ENCODE results near the gene NFATC2.

The NFATC2 gene

GRCh38 chr20:51438136-51438535 lies 104.4 kb downstream of the NFATC2 start:
- Histone ChIP-seq H3K9ac (ENCODE audit: low read length) (no peak overlapping the region), H2BK120ac (ENCODE audit: low read depth, low read length) (no peak overlapping the region), H2AK5ac (ENCODE audit: low read length) (no peak overlapping the region), H4K8ac (ENCODE audit: low read depth, low read length) (no peak overlapping the region), H3K4me3 (ENCODE audit: low read length) (no peak overlapping the region), H2BK15ac (replicated peaks; ENCODE audit: low read depth) (no peak overlapping the region), H3K79me1 (ENCODE audit: low read length) (no peaks in the 10 kb centered on the region), H3K79me2 (ENCODE audit: control insufficient read depth, insufficient read depth, low read length) (no peaks in the 10 kb centered on the region), H4K5ac (ENCODE audit: low read length) (no peak overlapping the region), H3K18ac (ENCODE audit: low read length) (no peak overlapping the region), H3K4ac (ENCODE audit: low read depth, low read length) (no peak overlapping the region), H3K56ac (ENCODE audit: low read length) (no peak overlapping the region), H3K23ac (ENCODE audit: low read length) (no peak overlapping the region), H2BK5ac (ENCODE audit: low read length) (no peak overlapping the region), H3K4me2 (ENCODE audit: low read length) (no peak overlapping the region), H3K27me3 (ENCODE audit: insufficient read depth, low read length, poor library complexity) (no peaks in the 10 kb centered on the region), H3K4me1 (ENCODE audit: control insufficient read depth, low read depth, low read length) (no peaks in the 10 kb centered on the region), H3K27ac (ENCODE audit: low read depth, low read length) (no peak overlapping the region), H3K36me3 (ENCODE audit: control insufficient read depth, insufficient read depth, low read length) (no peaks in the 10 kb centered on the region)
- no CpG with 5 or more reads among the region's 2 CpGs for WGBS (ENCODE audit: extremely low coverage, insufficient coverage, low lambda C conversion rate)
- DNase-seq = no peak

- no peak for DNase-seq
- Histone ChIP-seq H4K5ac (ENCODE audit: low read length) (no peak overlapping the region), H2BK120ac (ENCODE audit: low read depth, low read length) (no peak overlapping the region), H3K79me2 (ENCODE audit: control insufficient read depth, insufficient read depth, low read length) (no peaks in the 10 kb centered on the region), H3K18ac (ENCODE audit: low read length) (no peak overlapping the region), H2AK5ac (ENCODE audit: low read length) (no peak overlapping the region), H3K4me3 (ENCODE audit: low read length) (no peak overlapping the region), H4K8ac (ENCODE audit: low read depth, low read length) (no peak overlapping the region), H3K9ac (ENCODE audit: low read length) (no peak overlapping the region), H3K27ac (ENCODE audit: low read depth, low read length) (no peak overlapping the region), H2BK15ac (replicated peaks; ENCODE audit: low read depth) (no peak overlapping the region), H3K4me1 (ENCODE audit: control insufficient read depth, low read depth, low read length) (no peaks in the 10 kb centered on the region), H3K36me3 (ENCODE audit: control insufficient read depth, insufficient read depth, low read length) (no peaks in the 10 kb centered on the region), H3K23ac (ENCODE audit: low read length) (no peak overlapping the region), H3K56ac (ENCODE audit: low read length) (no peak overlapping the region), H2BK5ac (ENCODE audit: low read length) (no peak overlapping the region), H3K4ac (ENCODE audit: low read depth, low read length) (no peak overlapping the region), H3K4me2 (ENCODE audit: low read length) (no peak overlapping the region), H3K79me1 (ENCODE audit: low read length) (no peaks in the 10 kb centered on the region), H3K27me3 (ENCODE audit: insufficient read depth, low read length, poor library complexity) (no peaks in the 10 kb centered on the region)
- no CpG with 5 or more reads among the region's 7 CpGs for WGBS (ENCODE audit: extremely low coverage, insufficient coverage, low lambda C conversion rate)
Measured at GRCh38 chr20:51437182-51437924, 105.2 kb downstream of the NFATC2 start.

- H3K9ac ChIP-seq (ENCODE audit: low read length) = no peak overlapping the region
- no peaks in the 10 kb centered on the region for H3K27me3 ChIP-seq (ENCODE audit: insufficient read depth, low read length, poor library complexity)
- no peak overlapping the region for H2AK5ac ChIP-seq (ENCODE audit: low read length)
- no peaks in the 10 kb centered on the region for H3K36me3 ChIP-seq (ENCODE audit: control insufficient read depth, insufficient read depth, low read length)
- WGBS (ENCODE audit: extremely low coverage, insufficient coverage, low lambda C conversion rate) = no CpG with 5 or more reads among the region's 6 CpGs
- no peak overlapping the region for H4K5ac ChIP-seq (ENCODE audit: low read length)
- H3K4me2 ChIP-seq (ENCODE audit: low read length) = no peak overlapping the region
- H3K4ac ChIP-seq (ENCODE audit: low read depth, low read length) = no peak overlapping the region
- H2BK15ac ChIP-seq (replicated peaks; ENCODE audit: low read depth) = no peak overlapping the region
- no peak overlapping the region for H3K23ac ChIP-seq (ENCODE audit: low read length)
- no peaks in the 10 kb centered on the region for H3K79me2 ChIP-seq (ENCODE audit: control insufficient read depth, insufficient read depth, low read length)
- DNase-seq = no peak
- H4K8ac ChIP-seq (ENCODE audit: low read depth, low read length) = no peak overlapping the region
- no peak overlapping the region for H3K4me3 ChIP-seq (ENCODE audit: low read length)
- no peak overlapping the region for H3K56ac ChIP-seq (ENCODE audit: low read length)
- H2BK5ac ChIP-seq (ENCODE audit: low read length) = no peak overlapping the region
- H2BK120ac ChIP-seq (ENCODE audit: low read depth, low read length) = no peak overlapping the region
- H3K79me1 ChIP-seq (ENCODE audit: low read length) = no peaks in the 10 kb centered on the region
- H3K18ac ChIP-seq (ENCODE audit: low read length) = no peak overlapping the region
- H3K27ac ChIP-seq (ENCODE audit: low read depth, low read length) = no peak overlapping the region
- no peaks in the 10 kb centered on the region for H3K4me1 ChIP-seq (ENCODE audit: control insufficient read depth, low read depth, low read length)
Measured at GRCh38 chr20:51434580-51435247, 107.8 kb downstream of the NFATC2 start.

- Histone ChIP-seq H3K79me2 (ENCODE audit: control insufficient read depth, insufficient read depth, low read length) (no peaks in the 10 kb centered on the region), H3K27ac (ENCODE audit: low read depth, low read length) (no peak overlapping the region), H3K9ac (ENCODE audit: low read length) (no peak overlapping the region), H3K27me3 (ENCODE audit: insufficient read depth, low read length, poor library complexity) (no peaks in the 10 kb centered on the region), H2BK15ac (replicated peaks; ENCODE audit: low read depth) (no peak overlapping the region), H2AK5ac (ENCODE audit: low read length) (no peak overlapping the region), H3K56ac (ENCODE audit: low read length) (no peak overlapping the region), H4K8ac (ENCODE audit: low read depth, low read length) (no peak overlapping the region), H3K4me2 (ENCODE audit: low read length) (no peak overlapping the region), H2BK5ac (ENCODE audit: low read length) (no peak overlapping the region), H3K18ac (ENCODE audit: low read length) (no peak overlapping the region), H3K23ac (ENCODE audit: low read length) (no peak overlapping the region), H4K5ac (ENCODE audit: low read length) (no peak overlapping the region), H3K79me1 (ENCODE audit: low read length) (no peaks in the 10 kb centered on the region), H2BK120ac (ENCODE audit: low read depth, low read length) (no peak overlapping the region), H3K4ac (ENCODE audit: low read depth, low read length) (no peak overlapping the region), H3K4me3 (ENCODE audit: low read length) (no peak overlapping the region), H3K36me3 (ENCODE audit: control insufficient read depth, insufficient read depth, low read length) (no peaks in the 10 kb centered on the region), H3K4me1 (ENCODE audit: control insufficient read depth, low read depth, low read length) (no peaks in the 10 kb centered on the region)
- WGBS (ENCODE audit: extremely low coverage, insufficient coverage, low lambda C conversion rate) = no CpG with 5 or more reads among the region's 2 CpGs
- DNase-seq = no peak
Measured at GRCh38 chr20:51434026-51434425, 108.5 kb downstream of the NFATC2 start.

GRCh38 chr20:51432875-51433274 lies 109.6 kb downstream of the NFATC2 start:
- H4K5ac ChIP-seq (ENCODE audit: low read length) = no peak overlapping the region
- no peak overlapping the region for H4K8ac ChIP-seq (ENCODE audit: low read depth, low read length)
- H3K9ac ChIP-seq (ENCODE audit: low read length) = no peak overlapping the region
- H3K27me3 ChIP-seq (ENCODE audit: insufficient read depth, low read length, poor library complexity) = no peaks in the 10 kb centered on the region
- peaks cover under 1% of the 10 kb centered on the region for H3K4me1 ChIP-seq (ENCODE audit: control insufficient read depth, low read depth, low read length)
- H2BK5ac ChIP-seq (ENCODE audit: low read length) = no peak overlapping the region
- H3K4me2 ChIP-seq (ENCODE audit: low read length) = no peak overlapping the region
- no peak overlapping the region for H3K56ac ChIP-seq (ENCODE audit: low read length)
- no peak for DNase-seq
- H3K79me1 ChIP-seq (ENCODE audit: low read length) = no peaks in the 10 kb centered on the region
- no peak overlapping the region for H2AK5ac ChIP-seq (ENCODE audit: low read length)
- H3K79me2 ChIP-seq (ENCODE audit: control insufficient read depth, insufficient read depth, low read length) = no peaks in the 10 kb centered on the region
- H3K18ac ChIP-seq (ENCODE audit: low read length) = no peak overlapping the region
- no peak overlapping the region for H3K23ac ChIP-seq (ENCODE audit: low read length)
- H2BK15ac ChIP-seq (replicated peaks; ENCODE audit: low read depth) = no peak overlapping the region
- no peak overlapping the region for H3K4me3 ChIP-seq (ENCODE audit: low read length)
- H3K27ac ChIP-seq (ENCODE audit: low read depth, low read length) = no peak overlapping the region
- no peaks in the 10 kb centered on the region for H3K36me3 ChIP-seq (ENCODE audit: control insufficient read depth, insufficient read depth, low read length)
- H2BK120ac ChIP-seq (ENCODE audit: low read depth, low read length) = no peak overlapping the region
- WGBS (ENCODE audit: extremely low coverage, insufficient coverage, low lambda C conversion rate) = no CpG with 5 or more reads among the region's 3 CpGs
- no peak overlapping the region for H3K4ac ChIP-seq (ENCODE audit: low read depth, low read length)
